ENCODE data around the gene KCNJ2.

- no peak for TF ChIP-seq FOXM1 (IDR thresholded peaks at IDR 0.05; ENCODE audit: borderline replicate concordance, low read depth)
- TF ChIP-seq RAD21 (IDR thresholded peaks at IDR 0.05; ENCODE audit: low read depth): no peak
These were observed 33.2 kb upstream of the KCNJ2 start for GRCh38 chr17:70136131-70136530.
